Activated T-helper 17 cell treated with anti-CD3 and anti-CD28 coated beads, Interleukin-2, amount 50 U/mL, for 72 hours (primary cell): ENCODE measurements around the gene CRYGN. TPM values are rescaled to one million over a fixed set of nuclear protein-coding genes. Genes with fewer than 3 reads are reported as not detected.

Experiments used
- ATAC-seq: fragments of 150-1000 bp; cut with Tn5 transposase; replicated peaks from 2 replicates; pipeline ENCODE4 v1.10.0; 2021; ENCODE audit warnings: mild to moderate bottlenecking, moderate library complexity
- H3K27ac Mint-ChIP-seq: one replicate; pipeline ENCODE4 v1.8.0; 2022; ENCODE audit warnings: mixed read lengths
- H3K27me3 Mint-ChIP-seq: one replicate; pipeline ENCODE4 v1.8.0; 2022; ENCODE audit warnings: mixed read lengths
- H3K36me3 Mint-ChIP-seq: one replicate; pipeline ENCODE4 v1.8.0; 2022; ENCODE audit warnings: low read depth, mild to moderate bottlenecking, mixed read lengths
- H3K4me1 Mint-ChIP-seq: one replicate; pipeline ENCODE4 v1.8.0; 2022; ENCODE audit warnings: mixed read lengths
- H3K4me3 Mint-ChIP-seq: one replicate; pipeline ENCODE4 v1.8.0; 2022; ENCODE audit warnings: mild to moderate bottlenecking, mixed read lengths
- H3K9me3 Mint-ChIP-seq: one replicate; pipeline ENCODE4 v1.8.0; 2022; ENCODE audit warnings: mixed read lengths
- total RNA-seq, 2 donors: library from RNA; stranded (reverse); gene quantifications; one replicate each; pipeline ENCODE4 v1.2.3, GENCODE V29; 2022

The CRYGN gene
- total RNA-seq, 2 donors from 2014 or later = not detected

DNA sequence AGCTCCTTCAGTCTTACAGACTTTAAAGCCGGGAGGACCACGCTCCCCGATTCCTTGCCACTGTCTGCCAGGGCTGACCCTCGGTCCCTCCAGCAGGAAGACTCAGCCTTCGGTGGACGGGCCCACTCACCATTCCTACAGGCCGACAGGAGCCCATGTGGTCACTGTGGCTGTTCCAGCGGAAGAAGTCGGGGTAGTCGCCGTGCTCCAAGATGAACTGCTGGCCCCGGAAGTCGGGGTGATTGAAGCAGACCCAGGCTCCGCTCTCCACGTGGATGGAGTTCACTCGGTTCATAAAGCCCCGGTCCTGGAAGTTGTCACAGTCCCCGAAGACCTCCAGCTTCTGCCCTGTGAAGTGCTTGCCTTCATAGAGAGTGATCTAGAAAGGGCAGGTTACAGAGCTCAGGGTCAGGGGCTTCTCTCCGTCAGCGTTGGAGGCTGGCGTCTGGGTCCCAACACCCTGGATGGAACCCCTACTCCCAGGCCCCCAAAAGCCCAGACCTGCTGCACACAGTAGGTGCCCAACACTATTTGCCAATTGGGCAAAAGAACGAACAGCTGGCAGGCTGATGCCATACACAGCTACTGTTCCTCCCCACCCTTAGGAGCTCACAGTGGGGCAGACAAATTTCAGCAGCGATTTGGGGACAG, 1.9 kb downstream of the CRYGN start:
- H3K27me3 Mint-ChIP-seq = no peaks in the 10 kb centered on the region

DNA sequence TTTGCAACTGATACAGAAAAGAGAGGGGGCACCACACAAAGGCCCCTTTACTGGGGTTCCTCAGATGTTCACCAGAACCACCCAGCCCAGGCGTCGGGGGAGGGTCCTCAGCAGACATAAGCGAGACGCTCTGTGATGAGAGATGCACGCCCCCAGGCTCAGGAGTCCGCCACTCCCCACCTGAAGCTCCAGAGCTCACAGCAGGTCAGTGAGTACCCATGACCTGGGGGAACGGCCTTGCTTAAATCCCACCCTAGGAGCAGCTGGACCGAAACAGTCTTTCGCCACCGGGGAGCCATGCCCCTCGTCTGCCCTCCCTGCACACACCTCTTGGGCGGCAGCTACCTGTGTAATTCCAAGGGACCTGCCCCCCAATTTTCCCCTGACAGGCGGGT, 2.8 kb downstream of the CRYGN start:
- H3K27ac Mint-ChIP-seq = peak overlapping the region; percentile 31
- H3K36me3 Mint-ChIP-seq = no peaks in the 10 kb centered on the region
- peaks cover 23% of the 10 kb centered on the region for H3K4me1 Mint-ChIP-seq
- H3K27me3 Mint-ChIP-seq = no peaks in the 10 kb centered on the region
- no peaks in the 10 kb centered on the region for H3K9me3 Mint-ChIP-seq
- H3K4me3 Mint-ChIP-seq = no peak overlapping the region
- ATAC-seq = no peak

More for the DNA sequence above, 1.9 kb downstream of the CRYGN start:
- ATAC-seq = no peak
- H3K36me3 Mint-ChIP-seq = no peaks in the 10 kb centered on the region
- no peak overlapping the region for H3K27ac Mint-ChIP-seq
- no peak overlapping the region for H3K4me3 Mint-ChIP-seq
- no peaks in the 10 kb centered on the region for H3K9me3 Mint-ChIP-seq
- peaks cover 23% of the 10 kb centered on the region for H3K4me1 Mint-ChIP-seq

DNA sequence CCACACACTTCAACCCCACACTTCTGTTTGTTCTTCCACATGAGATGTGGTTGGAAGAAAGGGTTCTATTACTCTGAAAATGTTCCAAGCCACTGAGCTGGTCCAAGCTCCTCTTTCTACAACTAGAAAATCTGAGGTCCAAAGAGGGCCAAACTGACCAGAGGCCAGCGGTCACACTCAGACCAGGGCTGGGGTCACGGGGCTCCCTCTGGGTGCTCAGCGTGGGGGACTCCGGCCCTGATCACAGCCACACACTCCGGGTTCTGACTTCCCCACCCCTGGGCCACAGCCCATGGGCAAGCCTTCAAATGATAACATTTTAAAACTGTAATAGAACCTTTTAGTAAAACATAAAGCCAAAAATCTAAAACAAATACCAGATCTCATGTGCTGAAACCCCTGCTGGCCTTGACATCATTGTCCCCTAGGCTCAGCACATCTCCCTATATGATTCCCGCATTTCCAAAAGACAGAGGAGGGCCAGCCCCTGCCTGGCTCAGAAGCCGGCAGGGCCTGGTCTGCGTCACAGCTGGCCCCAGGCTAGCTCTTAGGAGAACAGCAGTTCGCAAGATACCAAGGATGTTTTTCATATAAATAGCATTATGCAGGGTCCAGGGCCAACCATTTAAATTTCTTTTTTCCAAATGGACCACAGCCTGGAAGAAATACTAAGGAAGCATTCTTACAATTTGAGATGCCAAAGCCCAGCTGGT, 3.3 kb downstream of the CRYGN start:
- peaks cover 18% of the 10 kb centered on the region for H3K4me1 Mint-ChIP-seq
- H3K27me3 Mint-ChIP-seq = no peaks in the 10 kb centered on the region
- no peak for ATAC-seq
- peak overlapping the region; percentile 31 for H3K27ac Mint-ChIP-seq
- no peaks in the 10 kb centered on the region for H3K36me3 Mint-ChIP-seq
- no peak overlapping the region for H3K4me3 Mint-ChIP-seq
- H3K9me3 Mint-ChIP-seq = no peaks in the 10 kb centered on the region

DNA sequence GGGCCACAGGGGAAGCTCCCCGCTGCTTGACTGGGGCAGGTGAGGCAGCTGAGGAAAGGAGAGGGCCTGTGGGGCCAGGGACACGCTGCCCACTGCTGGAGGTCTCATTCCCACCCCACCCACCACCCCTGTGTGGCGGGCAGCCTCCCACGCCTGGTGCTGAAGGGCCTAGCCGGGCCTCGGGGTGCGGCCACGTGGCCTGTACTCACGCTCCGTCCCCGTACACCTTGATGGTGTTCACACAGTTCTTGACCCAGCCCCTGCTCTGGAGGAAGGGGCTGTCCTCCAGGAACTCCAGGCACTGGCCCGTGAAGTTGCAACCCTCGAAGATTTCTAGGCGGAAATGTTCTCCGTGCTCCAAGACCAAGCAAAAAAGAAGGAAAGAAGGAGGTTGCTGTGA, 4.0 kb downstream of the CRYGN start:
- ATAC-seq = no peak
- H3K27ac Mint-ChIP-seq = no peak overlapping the region
- H3K36me3 Mint-ChIP-seq = no peaks in the 10 kb centered on the region

DNA sequence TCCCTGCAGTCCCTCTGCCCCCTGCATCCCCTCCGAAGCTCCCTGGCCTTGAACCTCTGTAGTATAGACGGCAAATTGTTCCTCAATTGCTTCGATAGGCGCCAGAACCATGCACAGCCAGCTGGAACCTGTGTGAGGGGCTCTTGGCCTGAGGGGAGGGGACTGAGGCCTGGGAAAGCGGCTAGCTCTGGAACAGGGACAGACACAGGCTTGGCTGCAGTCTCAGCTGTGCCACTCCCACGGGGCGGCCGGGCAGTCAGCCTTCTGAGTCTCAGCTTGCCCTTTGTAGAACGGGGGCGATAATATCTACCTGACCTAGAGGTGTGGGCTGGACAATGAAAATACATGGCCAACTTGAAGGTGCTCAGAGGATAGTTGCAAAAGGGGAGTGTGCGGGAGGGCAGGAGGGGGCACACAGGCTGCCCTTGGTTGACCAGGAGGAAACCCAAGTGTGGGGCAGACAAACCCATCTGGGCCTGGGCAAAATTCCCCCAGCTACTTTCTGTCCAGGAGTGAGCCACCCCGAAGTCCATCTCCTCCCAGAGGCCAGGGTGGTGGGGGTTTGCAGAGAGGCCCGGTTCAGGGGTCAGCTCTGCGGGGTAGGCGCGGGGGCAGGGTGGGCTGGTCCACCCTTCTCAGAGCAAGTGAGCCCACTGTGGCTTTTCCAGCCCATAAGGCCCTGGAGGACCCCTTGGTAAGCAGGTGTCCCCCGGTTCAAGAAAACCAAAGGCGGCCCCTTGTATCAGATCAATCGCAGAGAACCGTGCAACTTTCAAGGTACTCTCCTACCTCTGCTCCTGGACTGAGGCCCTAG, 4.6 kb downstream of the CRYGN start:
- H3K27ac Mint-ChIP-seq = no peak overlapping the region
- H3K27me3 Mint-ChIP-seq = no peaks in the 10 kb centered on the region
- H3K9me3 Mint-ChIP-seq = no peaks in the 10 kb centered on the region
- no peak for ATAC-seq
- H3K4me1 Mint-ChIP-seq = peaks cover 7% of the 10 kb centered on the region
- H3K4me3 Mint-ChIP-seq = no peak overlapping the region
- H3K36me3 Mint-ChIP-seq = no peaks in the 10 kb centered on the region

More for the DNA sequence above, 4.0 kb downstream of the CRYGN start:
- H3K9me3 Mint-ChIP-seq = no peaks in the 10 kb centered on the region
- H3K4me3 Mint-ChIP-seq = no peak overlapping the region
- H3K27me3 Mint-ChIP-seq = no peaks in the 10 kb centered on the region
- H3K4me1 Mint-ChIP-seq = peaks cover 13% of the 10 kb centered on the region

DNA sequence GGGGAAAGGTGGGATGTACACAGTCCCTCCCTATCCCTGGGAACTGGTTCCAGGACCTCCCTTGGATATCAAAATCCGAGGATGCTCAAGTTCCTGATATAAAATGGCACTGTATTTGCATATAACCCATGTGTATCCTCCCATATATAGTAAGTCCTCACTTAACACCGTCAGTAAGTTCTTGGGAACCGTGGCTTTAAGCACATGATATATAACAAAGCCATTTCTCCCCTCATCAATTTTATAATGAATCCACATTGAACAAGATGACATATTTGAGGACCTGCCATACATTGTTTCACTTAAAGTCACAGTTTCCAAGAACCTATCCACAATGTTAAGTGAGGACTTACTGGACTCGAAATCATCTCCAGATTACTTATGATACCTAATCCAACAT, 5.4 kb downstream of the CRYGN start:
- no peaks in the 10 kb centered on the region for H3K27me3 Mint-ChIP-seq
- H3K4me3 Mint-ChIP-seq = no peak overlapping the region
- peaks cover 12% of the 10 kb centered on the region for H3K4me1 Mint-ChIP-seq
- no peak for ATAC-seq
- no peaks in the 10 kb centered on the region for H3K36me3 Mint-ChIP-seq
- H3K9me3 Mint-ChIP-seq = no peaks in the 10 kb centered on the region
- H3K27ac Mint-ChIP-seq = no peak overlapping the region

DNA sequence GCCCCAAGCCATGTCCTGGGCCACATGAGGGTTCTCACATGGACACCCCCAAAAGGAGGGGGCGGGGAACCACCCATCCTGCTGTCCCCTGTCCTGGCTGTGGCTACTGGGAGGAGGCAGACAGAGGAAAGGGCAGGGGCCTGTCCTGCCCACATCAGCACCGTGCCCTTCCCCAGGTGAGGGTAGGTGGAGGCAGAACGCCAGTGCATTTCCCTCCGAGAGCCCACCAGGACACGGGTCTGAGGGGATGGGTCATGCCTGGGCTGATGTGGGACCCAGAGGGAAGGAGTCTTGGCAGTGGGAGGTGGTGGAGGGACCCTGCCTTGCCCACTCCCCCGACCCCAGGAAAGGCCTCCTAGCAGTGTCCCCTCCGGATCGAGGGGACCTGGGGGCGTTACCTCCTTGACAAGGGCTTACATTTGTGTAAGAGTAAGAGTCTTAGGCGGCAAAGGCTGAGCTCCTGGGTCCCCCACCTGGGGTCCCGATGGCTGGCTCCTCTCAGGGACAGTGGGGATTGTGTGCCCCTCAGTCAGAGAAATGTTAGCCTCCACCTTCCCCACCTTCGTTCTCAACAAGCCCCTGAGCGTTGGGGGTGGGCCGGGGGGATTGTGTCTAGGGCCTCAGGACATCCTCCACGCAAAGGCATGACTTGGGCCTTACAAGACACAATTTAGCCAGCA, 6.1 kb downstream of the CRYGN start:
- Mint-ChIP-seq H3K27ac (no peak overlapping the region), H3K36me3 (no peaks in the 10 kb centered on the region), H3K27me3 (no peaks in the 10 kb centered on the region), H3K4me1 (peaks cover 16% of the 10 kb centered on the region), H3K4me3 (peak overlapping the region; percentile 70), H3K9me3 (no peaks in the 10 kb centered on the region)
- ATAC-seq = no peak

DNA sequence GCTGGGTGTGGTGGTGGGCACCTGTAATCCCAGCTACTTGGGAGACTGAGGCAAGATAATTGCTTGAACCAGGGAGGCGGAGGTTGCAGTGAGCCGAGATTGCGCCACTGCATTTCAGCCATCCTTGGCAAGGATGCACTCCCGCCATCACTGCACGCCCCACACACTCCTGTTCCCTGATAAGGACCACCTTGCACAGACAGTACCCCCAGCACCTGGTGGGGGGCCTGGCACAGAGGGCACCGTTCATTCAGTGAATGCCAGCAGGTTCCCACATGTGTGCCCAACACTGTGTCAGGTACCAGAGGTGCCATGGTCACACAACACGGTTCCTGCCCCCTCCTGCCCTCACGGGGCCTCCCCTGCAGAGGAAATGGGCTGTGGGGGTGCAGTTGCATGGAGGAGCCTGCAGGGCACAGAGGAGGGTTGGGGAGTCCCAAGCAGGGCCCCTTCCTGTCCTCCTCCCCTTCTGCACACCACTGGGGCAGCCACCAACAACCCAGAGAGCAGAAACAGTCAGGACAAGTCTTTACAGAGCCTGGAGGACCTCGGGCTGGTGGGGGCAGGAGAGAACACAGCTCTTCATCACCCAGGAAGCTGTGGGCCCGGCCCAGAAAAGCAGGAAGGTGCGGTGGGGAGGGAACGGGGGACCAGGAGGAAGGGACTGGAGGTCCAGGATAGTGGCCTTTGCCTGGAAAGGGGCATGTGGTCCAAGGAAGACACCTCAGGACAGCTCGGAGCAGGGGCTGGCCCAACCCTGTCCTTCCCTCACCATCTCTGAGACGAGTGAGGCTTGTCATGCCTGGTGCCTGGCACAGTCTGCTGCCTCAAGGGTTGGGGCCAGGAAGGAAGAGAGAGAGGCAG, 7.1 kb downstream of the CRYGN start:
- no peaks in the 10 kb centered on the region for H3K9me3 Mint-ChIP-seq

DNA sequence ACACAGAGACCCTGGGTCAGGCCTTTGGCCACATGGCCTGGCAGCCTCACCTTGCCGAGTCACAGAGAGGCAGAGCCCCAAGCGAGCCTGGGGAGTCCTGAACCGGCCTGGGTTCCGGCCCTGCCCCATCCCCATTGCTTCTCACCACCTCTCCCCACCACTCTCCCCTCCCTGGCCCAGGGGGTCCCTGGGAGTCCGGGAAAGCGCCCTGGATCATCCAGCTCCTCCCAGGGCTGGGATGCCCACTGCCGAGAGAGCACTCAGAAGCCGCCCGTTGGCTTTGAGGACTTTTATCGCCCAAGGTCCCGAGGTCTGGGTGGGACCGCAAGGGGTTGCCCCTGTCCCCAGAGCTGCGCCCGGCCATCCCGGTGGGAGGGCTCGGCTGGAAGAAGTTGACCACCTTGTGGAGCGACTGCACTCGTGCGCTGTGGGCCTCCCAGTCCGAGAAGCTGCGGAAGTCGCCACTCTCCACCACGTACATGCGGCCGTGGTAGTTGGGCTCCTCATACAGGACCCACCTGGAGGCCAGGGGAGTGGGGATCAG, 8.1 kb downstream of the CRYGN start:
- H3K4me1 Mint-ChIP-seq = peaks cover 16% of the 10 kb centered on the region
- H3K9me3 Mint-ChIP-seq = no peaks in the 10 kb centered on the region
- H3K27ac Mint-ChIP-seq = no peak overlapping the region
- no peaks in the 10 kb centered on the region for H3K36me3 Mint-ChIP-seq
- ATAC-seq = no peak
- H3K4me3 Mint-ChIP-seq = no peak overlapping the region
- H3K27me3 Mint-ChIP-seq = no peaks in the 10 kb centered on the region

More for the DNA sequence above, 7.1 kb downstream of the CRYGN start:
- ATAC-seq = peak; percentile 86
- Mint-ChIP-seq H3K4me3 (peak overlapping the region; percentile 70), H3K4me1 (peaks cover 16% of the 10 kb centered on the region), H3K36me3 (no peaks in the 10 kb centered on the region), H3K27me3 (no peaks in the 10 kb centered on the region), H3K27ac (peak overlapping the region; percentile 85)

DNA sequence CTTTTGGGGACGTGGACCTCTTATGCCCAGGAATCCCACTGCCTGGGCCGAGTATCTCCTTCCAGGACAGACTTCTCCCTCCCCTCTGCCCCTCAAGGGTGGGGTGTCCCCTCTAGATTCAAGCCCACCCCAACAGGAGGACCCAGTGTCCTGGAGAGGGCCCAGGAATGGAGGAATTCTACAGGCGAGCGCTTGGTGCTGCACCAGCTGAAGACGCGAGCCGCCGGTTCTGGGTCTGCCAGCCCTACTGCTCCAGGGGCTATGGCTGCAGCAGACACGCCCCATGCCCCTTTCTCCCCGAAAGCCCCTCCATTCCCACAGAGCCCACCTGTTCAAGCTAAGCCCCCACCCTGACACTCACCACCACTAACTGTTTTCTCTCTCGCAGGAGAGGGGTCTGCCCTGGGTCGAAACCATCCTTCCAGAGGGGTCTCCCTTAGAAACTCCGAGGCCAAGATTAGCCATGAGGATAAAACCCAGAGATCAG, 8.6 kb downstream of the CRYGN start:
- peaks cover 16% of the 10 kb centered on the region for H3K4me1 Mint-ChIP-seq
- no peaks in the 10 kb centered on the region for H3K9me3 Mint-ChIP-seq
- no peak for ATAC-seq
- H3K27ac Mint-ChIP-seq = no peak overlapping the region
- H3K36me3 Mint-ChIP-seq = no peaks in the 10 kb centered on the region
- H3K27me3 Mint-ChIP-seq = no peaks in the 10 kb centered on the region
- H3K4me3 Mint-ChIP-seq = no peak overlapping the region

DNA sequence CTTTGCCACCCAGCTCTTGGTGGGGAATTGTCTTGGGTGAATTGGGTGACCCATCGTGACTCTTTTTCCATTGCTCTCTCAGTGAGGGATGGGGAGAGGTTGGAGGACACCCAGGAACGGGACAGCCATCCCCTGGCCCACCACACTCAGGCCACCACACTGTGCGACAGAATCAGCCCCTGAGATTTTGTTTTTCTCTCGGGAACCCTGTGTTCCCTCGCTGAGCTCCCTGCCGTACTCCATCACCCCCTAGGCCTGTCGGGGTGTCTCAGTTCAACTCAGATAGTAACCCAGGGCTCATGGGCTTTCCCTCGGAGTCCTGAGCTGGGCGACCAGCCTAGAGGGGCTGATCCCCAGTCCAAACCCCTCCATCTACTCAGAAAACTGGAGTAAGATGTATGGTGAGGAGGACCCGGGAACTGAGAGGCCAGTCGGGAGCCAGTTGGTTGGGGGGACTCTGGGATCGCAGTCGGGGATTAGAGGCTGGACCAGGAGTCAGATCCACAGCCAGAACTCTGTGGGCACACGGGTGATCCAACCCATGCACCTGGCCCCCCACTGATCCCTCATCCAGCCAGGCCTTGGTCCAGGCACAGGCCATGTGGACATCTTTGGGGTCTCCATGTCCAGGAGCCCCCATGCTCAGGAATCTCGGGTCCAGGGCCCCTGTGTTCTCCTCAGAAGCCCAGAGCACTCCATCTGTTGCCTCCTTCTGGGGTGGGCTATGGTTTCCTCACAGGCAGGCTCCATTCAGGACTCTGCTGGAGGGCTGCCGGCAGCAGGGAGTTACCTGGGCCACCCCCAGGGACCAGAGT, 9.3 kb downstream of the CRYGN start:
- H3K4me3 Mint-ChIP-seq = peak overlapping the region; percentile 73
- peak overlapping the region; percentile 88 for H3K27ac Mint-ChIP-seq
- ATAC-seq = no peak
- H3K4me1 Mint-ChIP-seq = peaks cover 16% of the 10 kb centered on the region
- H3K36me3 Mint-ChIP-seq = no peaks in the 10 kb centered on the region
- H3K27me3 Mint-ChIP-seq = no peaks in the 10 kb centered on the region
- no peaks in the 10 kb centered on the region for H3K9me3 Mint-ChIP-seq

DNA sequence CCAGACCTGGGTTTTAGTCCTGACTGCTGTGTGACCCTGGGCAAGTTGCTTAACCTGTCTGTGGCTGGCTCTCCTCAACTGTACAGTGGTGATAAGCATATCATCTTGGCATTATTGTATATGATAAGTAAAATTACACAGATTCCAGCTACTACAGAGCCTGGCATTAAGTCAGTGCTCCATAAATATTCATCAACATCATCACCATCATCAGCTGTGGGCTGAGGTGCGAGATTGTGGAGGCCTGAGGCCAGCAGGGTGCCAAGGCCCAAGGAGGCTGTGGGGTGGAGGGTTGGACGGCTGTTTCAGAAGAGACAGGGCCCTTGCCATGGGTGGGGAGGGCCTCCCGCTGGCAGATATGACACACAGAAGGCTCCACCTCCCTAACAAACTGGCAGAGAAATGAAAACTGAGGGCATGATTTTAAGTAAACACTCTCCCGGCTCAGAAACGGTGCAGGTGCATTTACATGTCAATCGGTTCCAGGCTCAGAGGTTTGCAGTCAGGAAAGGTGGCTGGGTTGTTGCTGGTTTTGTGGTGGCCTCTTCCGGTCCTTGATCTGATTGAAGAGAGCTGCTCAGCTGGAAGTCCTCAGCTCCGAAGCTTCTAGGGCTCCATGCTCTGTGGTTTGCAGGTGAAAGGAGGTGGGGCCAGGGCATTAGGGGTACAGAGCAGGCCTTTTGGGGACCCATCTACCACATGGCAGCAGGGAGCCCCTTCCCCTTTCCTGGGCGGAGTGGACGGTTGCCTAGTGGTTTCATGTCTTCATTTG, 10.2 kb downstream of the CRYGN start:
- no peaks in the 10 kb centered on the region for H3K9me3 Mint-ChIP-seq
- H3K36me3 Mint-ChIP-seq = no peaks in the 10 kb centered on the region
- H3K27ac Mint-ChIP-seq = peak overlapping the region; percentile 88
- peak overlapping the region; percentile 73 for H3K4me3 Mint-ChIP-seq
- H3K27me3 Mint-ChIP-seq = no peaks in the 10 kb centered on the region
- peaks cover 16% of the 10 kb centered on the region for H3K4me1 Mint-ChIP-seq
- peak; percentile 67 for ATAC-seq
